HG02798 (cell line): ENCODE results near the gene FBP1.

Source experiments
- ATAC-seq: cut with Tn5 transposase; IDR thresholded peaks from one replicate; pipeline ENCODE4 v1.9.1; 2021; ENCODE audit warnings: mild to moderate bottlenecking; ENCODE audit not compliant: unreplicated experiment, poor library complexity

FBP1 gene

DNA sequence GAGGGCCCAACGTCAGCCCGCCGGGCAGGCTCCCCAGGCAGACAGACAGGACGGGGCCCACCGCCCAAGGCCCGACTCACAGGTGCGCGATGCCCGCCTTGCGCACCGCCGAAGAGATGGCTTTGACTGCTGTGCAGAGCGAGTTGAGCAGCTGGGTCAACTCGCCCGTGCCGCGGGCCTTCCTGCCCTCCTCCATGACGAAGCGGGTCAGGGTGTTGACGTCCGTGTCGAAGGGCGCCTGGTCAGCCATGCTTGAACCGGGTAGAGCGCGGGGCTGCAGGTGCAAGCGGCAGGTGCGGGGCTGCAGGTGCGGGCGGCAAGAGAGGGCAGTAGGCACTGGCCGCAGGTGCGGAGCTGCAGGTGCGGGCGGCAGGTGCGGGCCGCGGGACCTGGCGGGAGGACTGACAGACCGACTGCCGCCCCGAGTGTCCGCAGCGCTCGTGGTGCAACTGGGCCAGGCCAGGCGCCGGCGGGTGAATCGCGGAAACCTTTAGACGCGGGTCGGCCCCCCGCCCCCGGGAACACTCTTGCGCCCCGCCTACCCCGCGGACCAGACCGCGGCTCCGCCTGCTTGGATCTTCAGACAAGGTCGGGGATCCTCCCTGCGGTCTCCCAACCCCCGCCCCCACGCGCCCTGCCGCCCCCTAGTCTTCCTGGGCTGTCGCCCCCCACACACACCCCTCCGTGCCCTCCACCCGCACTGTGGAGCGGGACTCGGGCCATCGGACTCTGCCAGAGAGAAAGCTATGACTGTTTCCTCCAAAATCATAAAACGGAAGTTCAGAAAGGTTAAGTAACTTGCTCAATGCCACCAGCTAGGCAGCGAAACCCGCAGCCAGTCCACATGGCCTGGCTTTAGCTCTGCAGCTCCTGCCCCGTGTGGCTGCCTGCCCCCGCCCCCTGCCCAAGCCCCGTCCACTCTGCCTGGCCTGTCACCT, at the start of gene FBP1:
Gene FBP1 (minus strand): TSS at position 458 of the 938 bp plus-strand sequence. CDS start 208 bp downstream, at position 250.
- ATAC-seq: peak; percentile 34

DNA sequence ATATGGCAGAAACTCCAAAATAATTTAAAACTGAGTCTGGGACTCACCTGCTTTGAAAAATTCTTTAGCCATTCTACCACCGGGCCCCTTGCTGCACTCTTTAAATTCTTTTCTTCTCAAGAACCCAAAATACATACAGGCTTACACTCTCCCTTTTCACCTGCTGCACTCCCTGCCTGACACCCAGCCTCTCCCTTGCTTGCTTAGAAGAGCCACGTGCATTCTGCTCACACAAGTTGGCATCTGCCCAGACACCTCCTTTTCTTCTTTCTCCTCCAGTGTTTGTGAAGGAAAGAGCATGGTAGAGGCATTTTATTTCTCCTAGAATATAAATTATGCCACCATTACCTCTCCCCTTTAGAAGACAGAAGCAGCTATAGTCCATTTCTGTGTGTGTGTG, 48.1 kb upstream of the FBP1 start:
- ATAC-seq: no peak

DNA sequence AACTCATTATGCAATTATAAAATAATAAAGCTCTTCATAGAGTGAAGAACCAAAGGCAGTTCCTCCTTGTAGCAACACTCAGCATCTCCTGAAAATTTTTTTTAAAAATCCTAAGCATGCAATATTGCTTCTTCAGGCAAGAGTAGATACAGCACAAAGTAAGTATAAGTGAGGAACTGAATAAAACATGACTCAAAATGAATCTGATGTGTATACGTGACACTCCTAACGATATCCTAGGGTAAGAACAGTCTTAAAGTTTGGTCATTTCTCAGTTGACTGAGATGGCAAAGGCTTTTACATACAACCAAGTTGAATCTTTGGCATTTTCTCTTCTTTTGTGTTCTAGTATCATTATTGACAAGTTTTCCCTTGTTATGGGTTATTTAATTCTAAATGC, 46.0 kb upstream of the FBP1 start:
- ATAC-seq: no peak

DNA sequence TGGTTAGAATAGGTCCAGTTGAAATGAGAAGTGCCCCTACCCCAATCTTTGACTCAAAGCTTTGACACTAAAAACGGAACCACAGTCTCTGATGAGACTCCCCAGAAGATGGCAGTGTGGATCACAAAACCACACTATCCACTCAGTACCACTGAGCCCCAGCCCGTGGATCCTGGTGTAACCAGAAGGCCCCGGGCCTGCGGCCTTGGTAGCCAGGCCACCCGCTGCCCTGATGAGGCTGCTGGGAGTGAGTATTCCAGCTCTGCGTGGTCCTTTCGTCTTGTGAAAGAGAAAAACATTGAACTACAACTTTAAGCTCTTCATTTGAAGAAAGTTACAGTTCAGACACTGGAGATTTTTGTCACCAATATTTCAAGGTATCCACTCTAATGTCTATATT, 42.2 kb upstream of the FBP1 start:
- peak; percentile 73 for ATAC-seq

DNA sequence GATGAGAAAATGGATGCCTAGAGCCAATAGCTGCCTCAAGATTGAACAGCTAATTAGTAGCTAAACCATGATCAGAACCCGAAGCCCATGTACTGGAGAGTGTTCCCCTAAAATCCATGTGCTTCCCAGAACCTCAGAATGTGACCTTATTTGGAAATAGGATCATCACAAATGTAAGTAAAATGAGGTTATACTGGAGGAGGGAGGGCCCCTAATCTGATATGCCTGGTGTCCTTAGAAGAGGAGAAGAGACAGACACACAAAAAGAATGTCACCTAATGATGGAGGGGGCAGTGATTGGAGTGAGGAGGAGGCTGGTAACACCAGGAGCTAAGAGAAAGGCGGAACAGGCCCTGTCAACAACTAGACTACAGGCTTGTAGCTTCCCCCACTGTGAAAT, 41.3 kb upstream of the FBP1 start:
- no peak for ATAC-seq

DNA sequence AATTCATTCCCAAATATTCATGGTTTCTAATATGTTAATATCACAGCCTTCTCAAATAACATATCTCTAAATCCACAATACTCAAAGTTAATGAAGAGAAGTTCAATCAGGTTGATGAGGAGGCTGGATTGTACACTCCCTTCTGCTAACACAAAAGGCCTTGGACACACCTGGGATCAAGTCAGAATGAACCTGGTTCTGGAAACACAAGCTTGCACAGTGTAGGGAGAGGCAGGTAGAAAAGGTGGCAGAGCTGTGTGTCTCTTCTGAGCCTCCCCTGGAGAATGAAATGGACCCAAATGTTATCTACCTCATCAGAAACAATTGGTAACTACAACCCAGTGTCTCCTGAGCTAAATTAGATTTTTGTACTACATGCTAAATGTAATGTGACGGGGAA, 40.7 kb upstream of the FBP1 start:
- no peak for ATAC-seq

DNA sequence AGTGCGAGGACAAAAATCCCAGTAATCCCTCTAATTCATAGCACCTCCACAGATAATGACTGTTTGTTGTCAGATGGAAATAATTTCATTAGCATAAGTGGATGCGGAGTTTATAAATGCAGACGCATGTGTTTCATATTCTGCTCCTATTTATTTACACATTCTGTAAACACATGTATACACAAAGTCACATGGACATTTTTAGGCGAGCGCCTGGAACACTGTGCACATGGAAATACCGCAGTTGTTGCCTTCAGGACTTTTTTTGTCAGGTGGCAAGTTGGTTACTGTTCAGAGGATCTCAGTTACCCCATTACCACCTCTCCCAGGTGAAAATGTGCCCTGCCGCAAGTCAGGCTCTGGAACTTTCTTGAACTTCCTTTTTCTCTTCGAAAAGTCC, 40.3 kb upstream of the FBP1 start:
- ATAC-seq: no peak

DNA sequence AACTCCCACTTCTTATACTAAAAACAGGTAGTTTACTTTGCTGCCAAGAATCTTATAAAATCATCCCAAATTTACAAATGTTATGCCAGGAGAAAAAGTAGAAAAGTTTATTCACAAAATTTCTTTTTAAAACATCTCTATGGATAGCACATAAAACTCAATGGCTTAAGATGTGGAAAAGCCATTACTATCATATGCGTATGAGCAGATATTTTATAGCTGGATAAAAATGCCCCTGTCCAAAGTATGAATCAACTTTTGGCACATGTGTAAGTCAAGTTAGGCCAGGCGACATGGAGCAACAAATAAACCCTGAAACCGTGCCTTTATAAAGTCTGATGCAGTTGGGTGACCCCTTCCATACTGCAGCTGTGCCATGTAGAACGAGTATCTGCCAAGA, 38.6 kb upstream of the FBP1 start:
- ATAC-seq: no peak

DNA sequence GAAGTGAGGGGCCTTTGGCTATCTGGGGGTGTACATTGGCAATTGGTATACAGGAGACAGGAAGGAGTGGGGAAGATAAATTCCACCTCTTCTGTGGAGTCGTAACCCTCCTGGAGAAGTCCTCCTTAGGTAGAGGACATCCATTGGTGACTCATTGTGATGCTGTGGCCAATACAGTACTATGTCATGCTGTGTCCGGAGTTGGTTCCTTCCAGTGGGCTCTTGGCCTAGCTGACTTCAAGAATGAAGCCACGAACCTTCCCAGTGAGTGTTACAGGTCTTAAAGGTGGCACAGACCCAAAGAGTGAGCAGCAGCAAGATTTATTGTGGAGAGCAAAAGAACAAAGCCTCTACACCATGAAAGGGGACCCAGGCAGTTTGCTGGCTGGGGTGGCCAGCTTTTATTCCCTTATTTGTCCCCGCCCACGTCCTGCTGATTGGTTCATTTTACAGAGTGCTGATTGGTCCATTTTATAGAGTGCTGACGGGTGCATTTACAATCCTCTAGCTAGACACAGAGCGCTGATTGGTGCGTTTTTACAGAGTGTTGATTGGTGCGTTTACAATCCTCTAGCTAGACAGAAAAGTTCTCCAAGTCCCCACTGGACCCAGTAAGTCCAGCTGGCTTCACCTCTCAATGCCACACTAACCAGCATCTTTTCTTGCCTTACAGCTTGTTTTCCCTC, 37.3 kb upstream of the FBP1 start:
- no peak for ATAC-seq

DNA sequence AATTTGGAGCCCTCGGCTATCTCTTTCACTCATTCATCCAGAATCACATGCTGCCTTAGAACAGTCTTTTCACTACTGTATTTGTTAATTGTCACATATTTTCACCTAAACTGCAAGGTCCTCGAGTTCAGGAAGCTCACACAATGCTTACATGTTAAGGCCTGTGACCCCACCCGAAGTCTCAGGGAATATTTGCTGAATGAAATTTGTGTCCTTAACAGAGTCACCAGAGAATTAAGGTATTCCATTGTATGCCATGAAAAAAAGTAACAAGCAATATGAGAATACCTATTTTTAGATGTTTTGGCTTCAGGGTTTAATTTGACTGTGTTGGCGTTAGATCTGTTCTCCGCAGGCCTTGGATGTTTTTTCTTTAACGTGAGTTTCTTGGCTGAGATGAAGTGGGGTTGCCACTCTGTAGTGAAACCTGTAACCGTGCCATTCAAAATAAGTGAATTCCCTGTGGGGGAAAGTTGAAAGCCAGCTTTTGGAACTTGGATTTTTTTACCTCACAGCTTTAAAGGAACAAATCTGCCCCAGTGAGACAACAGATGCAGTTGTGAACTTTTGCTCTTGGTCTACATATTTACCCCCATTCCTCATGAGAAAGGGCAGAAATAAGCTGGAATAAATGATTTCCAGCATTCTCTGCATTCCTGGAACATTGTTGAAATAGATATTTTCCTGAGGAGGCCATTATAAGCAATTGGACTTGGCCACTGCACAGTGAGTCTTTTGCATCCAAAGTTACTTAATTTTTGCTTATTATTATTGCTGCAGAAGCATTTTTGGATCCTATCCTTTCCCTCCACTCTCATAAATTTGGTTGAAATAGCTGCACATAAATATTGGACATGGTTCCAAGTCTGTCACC, 35.9 kb upstream of the FBP1 start:
- ATAC-seq: no peak

DNA sequence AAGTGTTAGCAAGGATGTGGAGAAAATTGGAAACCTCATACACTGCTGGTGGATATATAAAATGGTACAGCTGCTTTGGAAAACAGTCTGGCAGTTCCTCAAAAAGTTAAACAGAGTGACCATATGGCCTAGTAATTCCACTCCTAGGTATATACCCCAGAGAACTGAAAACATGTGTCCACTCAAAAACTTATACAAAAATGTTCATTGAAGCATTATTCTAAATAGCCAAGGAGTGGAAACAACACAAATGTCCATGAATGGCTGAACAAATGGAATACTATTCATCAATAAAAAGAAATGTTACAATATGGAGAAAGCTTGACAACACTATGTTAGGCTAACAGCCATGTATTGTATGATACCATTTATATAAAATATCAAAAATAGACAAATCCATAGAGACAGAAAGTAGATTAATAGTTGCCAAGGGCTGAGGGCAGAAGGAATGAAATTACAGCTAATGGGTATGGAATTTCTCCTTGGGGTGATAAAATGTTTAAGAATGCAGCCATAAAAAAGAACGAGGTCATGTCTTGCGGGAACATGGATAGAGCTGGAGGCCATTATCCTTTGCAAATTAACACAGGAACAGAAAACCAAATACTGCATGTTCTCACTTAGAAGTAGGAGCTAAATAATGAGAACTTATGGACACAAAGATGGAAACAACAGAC, 33.6 kb upstream of the FBP1 start:
- no peak for ATAC-seq

DNA sequence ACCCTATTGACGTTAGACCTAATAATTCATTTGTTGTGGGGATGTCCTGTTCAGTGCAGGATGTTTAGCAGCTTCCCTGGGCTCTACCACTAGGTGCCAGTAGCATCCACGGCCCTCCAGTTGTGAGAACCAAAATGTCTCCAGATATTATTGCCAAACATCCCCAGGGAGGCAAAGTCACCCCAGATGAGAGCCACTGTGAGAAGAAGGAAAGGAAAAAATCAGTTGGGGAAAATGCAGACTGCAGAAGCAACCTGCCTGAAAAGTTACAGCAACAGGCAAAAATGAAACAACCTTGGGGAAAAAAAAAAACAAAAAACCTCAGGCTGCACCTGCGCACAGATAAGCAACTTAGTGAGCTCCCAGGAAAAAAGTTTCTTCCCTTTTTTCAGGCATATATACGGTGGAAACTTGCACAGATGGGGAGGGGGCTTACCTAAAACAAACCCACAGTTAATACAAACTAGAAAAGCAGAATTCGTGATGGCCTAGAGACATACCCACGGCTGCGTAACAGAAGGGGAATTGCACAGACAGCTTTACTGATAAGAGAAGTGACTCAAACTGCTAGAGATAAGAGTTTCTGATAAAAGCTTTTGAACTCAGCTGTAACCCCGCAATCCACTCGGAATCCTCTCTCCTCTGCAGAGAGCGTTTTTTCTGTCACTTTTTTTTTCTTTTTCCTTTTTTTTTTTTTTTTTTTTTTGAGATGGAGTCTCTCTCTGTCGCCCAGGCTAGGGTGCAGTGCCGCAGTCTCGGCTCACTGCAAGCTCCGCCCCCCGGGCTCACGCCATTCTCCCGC, 29.8 kb upstream of the FBP1 start:
- ATAC-seq: peak; percentile 83

DNA sequence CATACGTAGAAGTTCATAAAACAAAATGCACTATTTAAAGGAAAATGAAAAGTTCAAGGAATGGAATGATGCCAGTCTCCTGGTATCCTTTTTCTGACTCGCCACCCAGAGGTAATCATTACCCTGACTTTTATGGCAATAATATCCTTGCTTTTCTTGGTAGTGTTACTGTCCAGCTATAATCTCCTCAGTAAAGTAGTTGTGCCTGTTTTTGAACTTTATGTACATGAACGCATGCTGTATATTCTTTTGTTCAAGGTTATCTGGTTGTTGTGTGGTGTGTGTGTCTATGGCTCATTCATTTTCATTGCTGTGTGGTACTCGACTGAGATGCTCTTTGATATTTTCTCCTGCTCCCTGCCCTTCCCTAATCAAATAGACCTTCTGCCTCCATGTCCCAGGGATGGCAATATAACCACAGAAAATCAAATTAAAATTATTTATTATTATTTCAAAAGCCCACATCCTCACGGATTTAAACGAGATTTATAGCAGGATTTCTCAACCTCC, 29.2 kb upstream of the FBP1 start:
- no peak for ATAC-seq

DNA sequence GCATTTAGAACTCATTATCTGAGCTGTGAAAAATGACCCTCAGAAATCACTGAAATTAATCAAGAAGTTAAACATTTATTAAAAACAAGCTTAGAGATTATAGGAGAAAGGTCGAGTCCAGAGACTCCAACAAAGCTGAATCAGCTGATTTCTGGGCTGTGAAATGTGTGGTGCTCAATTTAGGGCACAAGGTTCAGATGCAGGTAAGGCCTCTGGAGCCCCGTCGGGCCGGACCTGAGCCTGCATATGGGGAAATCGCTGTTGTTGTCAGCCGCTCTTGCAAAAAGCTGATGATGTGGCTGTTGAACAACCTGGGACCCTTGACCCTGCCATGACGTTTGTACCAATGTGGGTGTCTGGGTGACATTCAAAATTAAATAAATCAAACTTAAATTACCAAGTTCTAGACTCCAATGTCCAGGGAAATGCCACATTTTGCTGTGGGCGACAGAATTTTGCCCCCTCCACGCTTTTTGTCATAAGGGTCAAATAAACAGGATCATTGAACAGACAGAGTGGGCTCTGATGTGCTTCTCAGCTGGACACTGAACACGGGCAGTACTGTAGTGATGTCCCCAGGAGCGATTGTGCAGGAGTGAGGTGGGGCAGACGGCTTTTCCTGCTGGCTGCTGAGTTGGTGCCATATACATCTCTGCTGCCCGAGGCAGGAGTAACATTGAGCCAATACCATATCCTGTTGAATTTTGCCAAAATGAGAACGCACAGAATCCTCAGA, 27.2 kb upstream of the FBP1 start:
- ATAC-seq: no peak

DNA sequence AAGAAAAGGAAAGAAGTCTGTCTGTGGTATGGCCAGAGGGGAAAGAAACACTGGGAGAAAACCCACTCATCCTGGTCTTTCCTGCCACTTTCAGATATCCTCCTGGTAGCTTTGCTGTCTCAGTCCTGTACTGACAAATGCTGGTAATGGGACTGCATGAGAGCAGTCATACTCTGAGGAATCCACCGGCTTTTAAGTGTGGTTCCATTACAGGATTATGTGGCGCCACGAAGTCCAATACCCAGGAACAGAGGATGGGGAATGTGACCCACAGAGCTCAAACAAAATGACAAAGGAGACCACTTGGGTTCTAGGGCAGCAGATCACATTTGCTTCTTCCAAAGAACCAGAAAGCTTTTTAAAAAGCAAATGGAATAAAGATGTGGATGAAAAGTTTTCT, 26.3 kb upstream of the FBP1 start:
- no peak for ATAC-seq

DNA sequence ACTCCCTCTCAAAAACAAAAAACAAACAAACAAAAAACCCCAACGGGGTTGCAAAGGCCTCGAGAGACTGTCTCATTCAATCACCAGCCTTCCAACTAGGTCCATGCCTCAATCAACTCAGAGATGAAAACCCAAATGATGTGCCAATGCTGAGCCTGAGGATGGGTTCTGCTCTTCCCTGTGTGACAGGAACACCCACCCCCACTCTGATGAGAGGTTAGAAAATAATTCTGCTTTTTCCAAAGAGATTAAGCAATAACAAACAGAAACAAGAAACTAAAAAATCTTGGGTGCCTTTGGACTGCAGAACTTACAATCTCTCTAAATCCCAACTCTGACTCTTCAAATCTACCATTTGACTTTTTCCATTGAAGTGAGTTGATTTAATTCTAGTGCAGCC, 25.5 kb upstream of the FBP1 start:
- ATAC-seq: no peak

DNA sequence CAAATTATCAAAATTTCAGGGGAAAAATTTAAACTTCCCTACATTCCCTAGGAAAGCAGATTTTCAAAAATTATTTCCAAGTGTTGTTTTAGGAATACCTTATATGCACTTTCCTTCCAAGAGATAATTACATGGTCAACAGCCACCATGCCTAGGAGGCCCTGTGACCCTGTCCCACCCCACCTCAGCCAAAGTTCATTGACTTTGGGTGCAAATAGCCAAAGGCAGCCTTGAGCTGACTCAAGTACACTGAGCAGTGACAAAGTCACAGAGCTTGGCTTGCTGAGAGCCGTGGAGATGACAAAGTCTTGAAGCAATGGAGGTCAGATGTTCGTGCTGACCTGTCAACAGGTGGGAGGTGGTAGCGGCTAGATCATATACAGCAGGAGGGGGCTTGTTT, 24.3 kb upstream of the FBP1 start:
- ATAC-seq: no peak

DNA sequence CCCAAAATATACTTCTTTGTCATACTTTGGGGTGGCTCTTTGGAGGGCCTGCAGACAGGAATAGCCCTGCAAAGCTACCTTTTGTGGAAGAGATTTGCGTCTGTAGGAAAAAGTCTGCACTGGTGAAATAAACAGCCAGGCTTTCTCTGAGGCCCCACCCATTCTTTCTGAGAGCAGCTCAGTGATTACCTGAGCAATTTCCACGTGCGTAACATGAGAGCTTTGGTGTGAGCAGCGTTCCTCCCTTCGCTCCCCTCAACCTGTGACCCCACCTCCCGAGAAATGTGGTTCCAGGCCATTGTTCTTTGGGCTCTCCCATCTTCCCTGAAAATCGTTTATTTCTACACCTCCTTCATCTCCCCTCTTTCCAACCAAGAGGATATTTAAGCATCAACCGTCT, 23.8 kb upstream of the FBP1 start:
- no peak for ATAC-seq
